Stimulated activated CD8-positive, alpha-beta memory T cell treated with anti-CD3 and anti-CD28 coated beads, Interleukin-7, amount 100 ng/mL, for 48 hours (primary cell): Measurements from ENCODE around the gene HECTD4.
"Not testable (repeated sequence)": the region's sequence is repeated elsewhere in the genome, so short reads cannot be mapped to it uniquely, and the experiment has no call there.

Source experiments
- DNase-seq, 2 donors: peaks; one replicate each; pipeline ENCODE4 v3.0.0-alpha.2; 2020; ENCODE audit warnings: low read depth in 1 of 2; ENCODE audit errors: extremely low read depth in 1 of 2

Gene HECTD4

DNA sequence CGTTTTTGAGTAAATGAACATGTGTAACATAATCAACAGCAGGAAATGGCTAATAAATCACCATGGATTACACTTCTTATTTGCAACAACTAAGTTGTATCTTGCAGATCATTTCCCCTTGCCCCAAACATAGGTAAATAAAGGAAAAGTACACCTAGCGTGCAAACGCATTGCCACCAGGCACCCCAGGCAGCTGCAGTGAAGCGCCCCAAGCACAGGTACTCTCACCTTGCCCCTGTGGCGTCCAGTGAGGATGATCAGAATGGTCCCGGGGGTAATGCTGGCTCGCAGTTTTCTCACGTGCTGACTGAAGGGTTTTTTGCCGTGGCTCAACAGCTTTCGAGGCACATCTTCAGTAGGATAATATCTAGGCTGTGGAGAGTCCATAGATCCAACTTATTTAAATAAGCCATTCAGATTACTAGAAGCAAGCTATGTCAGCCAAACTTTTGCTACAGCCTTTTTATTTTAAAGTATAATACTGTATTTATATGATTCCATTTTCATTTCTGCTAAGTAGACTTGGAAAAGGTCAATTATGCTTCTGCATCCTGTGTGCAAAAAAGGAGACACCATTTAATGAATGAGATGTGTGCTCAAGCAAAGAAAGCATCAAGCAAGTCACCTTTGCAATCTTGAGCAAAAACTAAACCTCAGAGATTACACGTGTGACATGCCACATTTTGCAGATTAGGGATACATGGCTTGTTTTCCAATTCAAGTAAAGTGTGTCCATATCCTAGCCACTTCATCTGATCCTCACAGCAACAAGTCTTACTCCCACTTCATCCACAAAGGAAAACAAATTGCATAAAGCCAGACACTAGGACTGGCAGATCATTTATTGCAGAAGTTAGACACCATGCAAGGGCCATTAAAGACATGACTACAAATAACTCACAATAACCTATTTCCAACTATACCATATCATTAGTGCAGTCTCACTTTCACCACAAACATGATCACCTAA, 24.6 kb upstream of the HECTD4 start:
- DNase-seq = no peak

DNA sequence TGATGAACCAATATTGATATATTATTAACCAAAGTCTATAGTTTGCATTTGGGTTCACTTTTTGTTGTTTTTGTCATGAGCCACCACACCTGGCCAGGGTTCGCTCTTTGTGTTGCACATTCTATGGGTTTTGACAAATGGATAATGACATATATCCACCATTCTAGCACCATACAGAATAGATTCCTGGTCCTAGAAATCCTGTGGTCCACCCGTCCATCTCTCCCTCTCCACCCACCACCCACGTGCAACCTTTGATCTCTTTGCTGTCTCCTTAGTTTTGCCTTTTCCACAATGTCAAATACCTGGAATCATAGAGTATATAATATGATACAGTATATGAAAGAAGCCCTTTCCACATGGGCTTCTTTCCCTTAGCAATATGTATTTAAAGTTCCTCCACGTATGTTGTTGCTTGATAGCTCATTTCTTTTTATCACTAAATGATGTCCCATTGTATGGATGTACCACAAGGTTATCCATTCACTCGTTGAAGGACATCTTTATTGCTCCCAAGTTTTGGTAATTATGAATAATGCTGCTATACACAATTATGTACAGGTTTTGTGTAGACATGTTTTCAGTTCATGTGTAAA, 19.8 kb upstream of the HECTD4 start:
- DNase-seq = no peak

DNA sequence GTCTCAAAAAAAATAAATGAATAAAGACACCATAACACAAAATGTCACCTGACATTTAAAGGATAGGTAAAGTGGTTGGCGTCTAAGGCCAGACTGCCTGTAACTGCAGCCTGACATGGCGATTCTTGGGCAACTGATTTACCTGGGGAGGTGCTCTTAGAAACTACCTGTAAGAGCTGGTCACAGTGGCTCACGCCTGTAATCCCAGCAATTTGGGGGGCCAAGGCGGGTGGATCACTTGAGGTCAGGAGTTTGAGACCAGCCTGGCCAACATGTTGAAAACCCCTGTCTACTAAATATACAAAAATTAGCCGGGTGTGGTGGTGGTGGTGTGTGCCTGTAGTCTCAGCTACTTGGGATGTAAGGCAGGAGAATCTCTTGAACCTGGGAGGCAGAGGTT, 18.8 kb upstream of the HECTD4 start:
- DNase-seq = no peak

DNA sequence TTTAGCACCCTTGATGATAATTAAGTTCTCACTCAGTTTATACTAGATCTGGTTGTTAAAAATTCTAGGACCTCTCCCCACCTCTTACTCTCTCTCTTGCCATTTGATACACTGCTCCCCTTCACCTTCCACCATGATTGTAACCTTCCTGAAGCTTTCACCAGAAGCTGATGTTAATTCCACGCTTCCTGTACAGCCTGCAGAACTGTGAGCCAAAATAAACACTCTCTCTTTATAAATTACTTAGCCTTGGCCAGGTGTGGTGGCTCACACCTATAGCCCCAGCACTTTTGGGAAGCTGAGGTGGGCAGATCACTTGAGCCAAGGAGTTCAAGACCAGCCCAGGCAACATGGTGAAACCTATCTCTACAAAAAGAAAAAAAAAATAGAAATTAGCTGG, 11.1 kb upstream of the HECTD4 start:
- no peak for DNase-seq

DNA sequence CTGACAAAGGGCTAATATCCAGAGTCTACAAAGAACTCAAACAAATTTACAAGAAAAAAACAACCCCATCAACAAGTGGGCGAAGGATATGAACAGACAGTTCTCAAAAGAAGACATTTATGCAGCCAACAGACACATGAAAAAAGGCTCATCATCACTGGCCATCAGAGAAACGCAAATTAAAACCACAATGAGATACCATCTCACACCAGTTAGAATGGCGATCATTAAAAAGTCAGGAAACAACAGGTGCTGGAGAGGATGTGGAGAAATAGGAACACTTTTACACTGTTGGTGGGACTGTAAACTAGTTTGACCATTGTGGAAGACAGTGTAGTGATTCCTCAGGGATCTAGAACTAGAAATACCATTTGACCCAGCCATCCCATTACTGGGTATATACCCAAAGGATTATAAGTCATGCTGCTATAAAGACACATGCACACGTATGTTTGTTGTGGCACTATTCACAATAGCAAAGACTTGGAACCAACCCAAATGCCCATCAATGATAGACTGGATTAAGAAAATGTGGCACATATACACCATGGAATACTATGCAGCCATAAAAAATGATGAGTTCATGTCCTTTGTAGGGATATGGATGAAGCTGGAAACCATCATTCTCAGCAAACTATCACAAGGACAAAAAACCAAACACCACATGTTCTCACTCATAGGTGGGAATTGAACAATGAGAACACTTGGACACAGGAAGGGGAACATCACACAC, 7.9 kb upstream of the HECTD4 start:
- DNase-seq = not testable (repeated sequence)

DNA sequence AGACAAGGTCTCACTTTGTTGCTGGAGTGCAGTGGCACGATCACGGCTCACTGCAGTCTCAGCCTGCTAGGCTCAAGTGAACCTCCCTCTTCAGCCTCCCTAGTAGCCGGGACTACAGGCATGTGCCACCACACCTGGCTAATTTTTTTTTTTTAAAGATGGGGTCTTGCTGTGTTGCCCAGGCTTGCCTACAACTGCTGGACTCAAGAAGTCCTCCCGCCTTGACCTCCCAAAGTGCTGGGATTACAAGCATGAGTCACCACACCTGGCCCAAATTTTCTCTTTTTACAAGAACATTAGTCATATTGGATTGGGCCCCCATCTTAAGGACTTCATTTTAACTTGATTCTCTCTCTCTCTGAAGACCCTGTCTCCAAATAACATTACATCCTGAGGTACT, 7.0 kb upstream of the HECTD4 start:
- no peak for DNase-seq

DNA sequence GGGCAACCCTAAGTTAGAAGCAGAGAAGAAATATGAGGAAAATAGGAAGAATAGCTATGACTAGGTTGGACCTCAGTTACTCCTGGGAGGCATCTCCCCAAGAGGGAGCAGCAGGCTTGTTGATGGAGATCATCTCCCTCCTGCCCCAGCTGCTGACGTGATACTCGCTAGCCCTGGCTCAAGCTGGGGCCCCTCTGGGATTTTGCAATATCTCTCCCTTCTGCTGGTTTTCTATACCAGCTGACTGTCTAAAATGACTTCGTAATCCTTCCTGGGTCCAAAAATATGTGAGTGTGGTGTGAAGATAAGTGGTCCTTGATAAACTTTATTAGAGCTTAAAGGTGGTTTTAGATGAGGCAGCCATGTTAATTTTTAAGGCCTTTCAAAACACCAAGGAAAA, 4.5 kb upstream of the HECTD4 start:
- no peak for DNase-seq

DNA sequence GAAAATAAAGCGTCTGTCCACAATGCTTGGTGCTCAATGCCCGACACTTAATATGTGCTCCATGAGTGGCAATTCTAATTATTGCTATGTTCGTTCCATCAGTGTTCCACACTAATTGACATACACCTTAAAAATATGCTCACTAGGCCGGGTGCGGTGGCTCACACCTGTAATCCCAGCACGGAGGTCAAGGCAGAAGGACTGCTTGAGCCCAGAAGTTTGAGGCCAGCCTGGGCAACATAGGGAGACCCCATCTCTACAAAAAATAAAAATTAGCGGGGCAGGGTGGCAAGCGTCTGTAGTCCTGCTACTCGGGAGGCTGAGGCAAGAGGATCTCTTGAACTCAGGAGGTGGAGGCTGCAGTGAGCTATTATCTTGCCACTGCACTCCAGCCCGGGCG, 635 bp upstream of the HECTD4 start:
- DNase-seq = no peak

GRCh38 chr12:112381406-112381882, 787 bp downstream of the HECTD4 start:
- DNase-seq = peak in 1 of 2 donors; percentile 18

DNA sequence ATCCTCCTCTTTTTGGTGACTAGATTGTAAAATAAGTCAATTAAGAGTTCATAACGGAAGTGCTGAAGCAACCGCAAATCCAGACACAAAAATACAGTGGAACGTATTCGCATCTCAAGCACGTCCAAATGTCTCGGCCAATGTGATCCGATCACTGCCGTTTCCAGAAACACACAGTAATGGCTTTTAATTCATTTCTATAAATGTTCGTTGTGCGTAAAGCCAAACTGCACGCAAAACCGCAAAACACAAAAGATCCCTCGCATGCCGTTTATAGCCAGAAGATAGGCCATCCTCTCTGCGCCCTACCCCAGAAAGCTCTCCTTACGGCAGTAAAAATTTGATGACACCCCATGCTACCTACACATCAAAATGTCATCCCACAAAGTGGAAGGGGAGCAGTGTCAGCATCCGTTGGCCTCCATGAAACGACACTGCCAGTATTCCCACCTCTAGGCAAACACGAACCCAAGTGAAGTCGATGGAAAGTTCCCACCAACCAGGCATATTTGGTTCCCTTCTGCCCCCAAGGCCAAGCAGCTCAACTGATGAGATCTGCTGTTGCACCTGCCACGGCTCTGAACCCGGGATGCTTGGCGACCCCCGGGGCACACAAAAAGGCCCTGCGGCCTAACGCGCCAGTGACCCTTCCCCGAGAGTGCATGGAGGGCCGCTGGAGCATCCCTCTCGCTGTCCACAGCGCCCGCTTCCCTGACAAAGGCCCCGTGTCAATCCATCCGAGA, 1.4 kb downstream of the HECTD4 start:
- DNase-seq = no peak

DNA sequence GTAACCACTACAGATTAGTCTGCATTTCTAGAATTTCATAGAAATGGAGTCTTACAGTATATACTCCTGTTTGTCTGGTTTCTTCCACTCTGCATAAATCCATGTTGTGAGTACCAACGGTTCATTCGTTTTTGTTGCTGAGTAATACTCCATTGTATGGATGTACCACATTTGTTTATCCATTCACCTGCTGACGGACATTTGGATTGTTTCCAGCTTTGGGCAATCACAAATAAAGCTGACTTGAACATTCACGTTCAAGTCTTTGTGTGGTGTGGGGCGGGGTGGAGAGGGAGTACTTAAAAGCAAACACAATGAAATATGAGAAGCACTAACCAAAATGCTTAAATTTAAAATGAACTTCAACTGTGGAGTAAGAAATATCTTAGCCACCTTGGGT, 7.1 kb downstream of the HECTD4 start:
- no peak for DNase-seq

DNA sequence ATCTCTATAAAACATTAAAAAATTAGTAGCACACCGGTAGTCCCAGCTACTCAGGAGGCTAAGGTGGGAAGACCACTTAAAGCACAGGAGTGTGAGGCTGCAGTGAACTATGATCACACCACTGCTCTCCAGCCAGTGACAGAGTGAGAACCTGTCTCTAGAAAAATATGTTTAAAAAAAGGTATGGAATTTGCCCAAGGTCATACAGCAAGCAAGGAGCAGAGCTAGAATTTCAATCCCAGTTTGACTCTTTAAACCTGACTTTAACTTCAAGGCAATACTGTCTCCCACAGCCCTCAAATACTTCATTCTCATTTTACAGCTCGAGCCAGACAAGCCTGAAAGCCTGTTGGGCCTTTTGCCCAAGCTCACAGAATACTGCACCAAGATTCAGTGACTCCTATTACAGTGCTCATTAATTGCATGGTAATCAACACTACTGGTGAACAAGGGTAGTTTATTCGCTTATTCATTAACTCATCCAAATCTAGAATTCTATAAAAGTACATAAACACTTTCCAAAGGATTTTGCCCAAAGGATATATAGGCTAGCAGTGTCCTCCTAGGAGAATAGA, 8.0 kb downstream of the HECTD4 start:
- DNase-seq = no peak

GRCh38 chr12:112370868-112371510, 11.2 kb downstream of the HECTD4 start:
- DNase-seq = no peak

DNA sequence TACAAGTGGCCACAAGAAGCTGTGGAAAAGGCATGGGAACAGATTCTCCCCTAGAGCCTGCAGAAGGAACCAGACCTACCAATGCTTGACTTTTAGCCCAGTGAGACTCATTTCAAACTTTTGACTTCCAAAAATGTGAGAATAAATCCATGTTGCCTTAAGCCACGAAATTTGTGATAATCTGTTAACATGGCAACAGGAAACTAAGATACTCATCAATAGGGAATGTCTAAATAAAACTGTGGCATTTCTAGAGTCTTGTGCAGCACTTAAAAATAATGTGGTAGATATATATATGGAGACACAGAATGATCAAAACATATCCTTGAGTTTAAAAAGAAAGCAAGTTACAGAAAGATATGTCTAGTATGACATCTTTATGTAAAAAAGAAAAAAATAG, 12.0 kb downstream of the HECTD4 start:
- no peak for DNase-seq

DNA sequence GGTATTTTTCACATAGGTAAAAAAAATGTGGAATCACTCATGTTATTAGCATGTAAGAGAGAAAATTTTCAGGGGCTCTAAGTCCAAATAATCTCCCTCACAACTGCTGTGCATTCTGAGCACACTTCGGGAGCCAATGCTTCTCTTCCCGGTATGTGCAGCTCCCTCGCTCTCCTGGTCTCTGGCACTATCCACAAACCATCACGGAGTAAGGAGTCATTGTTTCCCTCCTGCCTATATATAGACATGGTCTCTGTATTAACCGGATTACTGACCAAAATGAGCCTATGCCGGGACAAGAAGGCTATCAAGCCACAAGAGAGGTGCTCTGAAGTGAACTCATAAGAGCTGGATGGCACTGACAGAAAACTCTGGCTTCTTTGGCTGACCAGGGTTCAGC, 13.4 kb downstream of the HECTD4 start:
- no peak for DNase-seq

- no peak for DNase-seq
These were observed 14.3 kb downstream of the HECTD4 start for GRCh38 chr12:112367965-112368364.

DNA sequence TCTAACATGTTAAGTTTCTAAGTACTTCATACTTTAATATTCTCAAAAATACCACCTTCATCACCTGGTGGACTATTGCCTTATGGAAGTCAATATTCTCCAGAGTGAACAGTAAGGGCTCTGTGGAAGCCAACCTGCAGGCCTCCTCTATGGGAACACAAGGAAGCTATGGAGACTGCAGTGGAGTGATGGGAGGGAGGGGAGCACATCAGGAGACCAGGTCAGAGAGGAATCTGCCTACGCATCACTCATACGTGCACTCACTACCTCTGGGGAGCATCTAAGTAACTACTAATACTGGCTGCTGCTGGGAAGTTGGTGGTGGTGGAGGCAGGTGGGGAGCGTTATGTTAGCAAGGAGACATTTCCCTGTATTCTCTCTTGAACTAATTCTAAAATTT, 19.9 kb downstream of the HECTD4 start:
- DNase-seq = no peak

DNA sequence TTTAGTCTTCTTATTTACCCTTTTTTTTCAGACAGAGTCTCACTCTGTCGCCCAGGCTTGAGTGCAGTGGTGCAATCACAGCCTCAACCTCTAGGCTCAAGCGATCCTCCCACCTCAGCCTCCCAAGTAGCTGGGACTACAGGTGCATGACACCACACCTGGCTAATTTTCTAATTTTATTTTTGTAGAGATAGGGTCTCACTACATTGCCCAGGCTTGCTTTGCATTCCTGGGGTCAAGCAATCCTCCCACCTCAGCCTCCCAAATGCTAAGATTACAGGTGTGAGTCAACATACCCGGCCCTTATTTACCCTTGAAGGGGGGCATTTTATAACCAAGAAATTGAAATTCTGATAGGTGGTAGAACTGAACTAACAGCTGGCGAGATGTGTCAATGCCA, 21.0 kb downstream of the HECTD4 start:
- no peak for DNase-seq

GRCh38 chr12:112359290-112359689, 22.9 kb downstream of the HECTD4 start:
- no peak for DNase-seq

DNA sequence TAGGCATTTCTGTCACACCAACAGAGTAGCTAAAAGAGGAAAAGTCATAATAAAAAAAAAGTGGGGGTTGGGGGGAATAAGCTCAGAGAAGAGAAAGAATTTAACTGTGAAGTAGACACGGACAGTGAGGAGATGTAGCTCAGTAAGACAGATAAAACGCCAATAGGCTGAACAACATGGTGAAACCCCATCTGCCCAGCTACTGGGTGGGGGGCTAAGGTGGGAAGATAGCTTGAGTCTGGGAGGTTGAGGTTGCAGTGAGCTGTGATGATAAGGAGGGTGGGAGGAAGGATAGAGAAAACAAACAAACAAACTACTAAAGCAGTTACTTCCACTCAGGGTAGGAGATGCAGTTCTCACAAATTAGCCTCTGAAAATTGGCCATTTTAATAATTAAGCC, 25.0 kb downstream of the HECTD4 start:
- DNase-seq = no peak
